HG03135 (cell line): ENCODE data around the gene SOS2.

Experiments used
- ATAC-seq: cut with Tn5 transposase; IDR thresholded peaks from one replicate; pipeline ENCODE4 v1.9.1; 2021; ENCODE audit warnings: mild to moderate bottlenecking, moderate library complexity; ENCODE audit not compliant: unreplicated experiment

Gene SOS2

GRCh38 chr14:50231475-50232275, at the start of gene SOS2:
Gene SOS2 (minus strand): TSS chr14:50231578. CDS start chr14:50231283, 295 bp downstream.
- ATAC-seq, result peak; percentile 87

- no peak for ATAC-seq
These were observed 41.1 kb upstream of the SOS2 start for GRCh38 chr14:50272498-50272897.

GRCh38 chr14:50270932-50271331, 39.6 kb upstream of the SOS2 start:
- no peak for ATAC-seq

GRCh38 chr14:50265029-50265428, 33.7 kb upstream of the SOS2 start:
- no peak for ATAC-seq

GRCh38 chr14:50263321-50263720, 31.9 kb upstream of the SOS2 start:
- ATAC-seq, result no peak

- no peak for ATAC-seq
These were observed 31.5 kb upstream of the SOS2 start for GRCh38 chr14:50262865-50263264.

- no peak for ATAC-seq
These were observed 29.1 kb upstream of the SOS2 start for GRCh38 chr14:50260511-50260910.

- ATAC-seq, result no peak
These were observed 28.7 kb upstream of the SOS2 start for GRCh38 chr14:50260072-50260471.

GRCh38 chr14:50257732-50258131, 26.4 kb upstream of the SOS2 start:
- no peak for ATAC-seq

GRCh38 chr14:50254248-50254647, 22.9 kb upstream of the SOS2 start:
- ATAC-seq, result no peak

- ATAC-seq, result no peak
These were observed 17.9 kb upstream of the SOS2 start for GRCh38 chr14:50249136-50249775.

GRCh38 chr14:50247245-50247644, 15.9 kb upstream of the SOS2 start:
- ATAC-seq, result no peak

- no peak for ATAC-seq
These were observed 11.4 kb upstream of the SOS2 start for GRCh38 chr14:50242566-50243310.

GRCh38 chr14:50242096-50242495, 10.7 kb upstream of the SOS2 start:
- ATAC-seq, result no peak

GRCh38 chr14:50237427-50237826, 6.0 kb upstream of the SOS2 start:
- ATAC-seq, result no peak

- no peak for ATAC-seq
These were observed 2.5 kb upstream of the SOS2 start for GRCh38 chr14:50233951-50234250.

- ATAC-seq, result no peak
These were observed 2.0 kb upstream of the SOS2 start for GRCh38 chr14:50233166-50233950.

- ATAC-seq, result no peak
These were observed 881 bp upstream of the SOS2 start for GRCh38 chr14:50232276-50232642.

- ATAC-seq, result peak; percentile 36
These were observed 490 bp downstream of the SOS2 start for GRCh38 chr14:50230701-50231474.

- no peak for ATAC-seq
These were observed 1.0 kb downstream of the SOS2 start for GRCh38 chr14:50230401-50230700.

- no peak for ATAC-seq
These were observed 1.7 kb downstream of the SOS2 start for GRCh38 chr14:50229681-50230080.
